ENCODE data around the gene WDR76.
"Not testable (repeated sequence)": the region's sequence is repeated elsewhere in the genome, so short reads cannot be mapped to it uniquely, and the experiment has no call there.

Gene WDR76

GRCh38 chr15:43799945-43800285, 26.9 kb upstream of the WDR76 start, which contains the start of gene SERINC4:
SERINC4 (minus strand) TSS chr15:43800220; CDS start chr15:43799986, 234 bp downstream.
- no peak for TF ChIP-seq CTCF (IDR thresholded peaks at IDR 0.05; ENCODE audit: low read length, missing control alignments)
- DNase-seq (ENCODE audit: low read depth): no peak

GRCh38 chr15:43800286-43801141, 26.3 kb upstream of the WDR76 start, which contains the start of gene HYPK:
HYPK (plus strand) TSS chr15:43800599; CDS start chr15:43800623, 24 bp downstream.
- peak; percentile 89 for DNase-seq (ENCODE audit: low read depth)
- TF ChIP-seq CTCF (IDR thresholded peaks at IDR 0.05; ENCODE audit: low read length, missing control alignments): no peak
- peak within 1 kb of the TSS; percentile 99 for H3K4me3 ChIP-seq (replicated peaks; ENCODE audit: low read depth, low read length)

More at GRCh38 chr15:43799945-43800285, 26.9 kb upstream of the WDR76 start, which contains the start of gene SERINC4:
- H3K4me3 ChIP-seq (replicated peaks; ENCODE audit: low read depth, low read length): peak within 1 kb of the TSS; percentile 99

GRCh38 chr15:43802676-43803075, 24.1 kb upstream of the WDR76 start:
- H3K4me3 ChIP-seq (replicated peaks; ENCODE audit: low read depth, low read length); DNase-seq (ENCODE audit: low read depth): not testable (repeated sequence)

- H3K4me3 ChIP-seq (replicated peaks; ENCODE audit: low read depth, low read length): no peak overlapping the region
- no peak for DNase-seq (ENCODE audit: low read depth)
- no peak for TF ChIP-seq CTCF (IDR thresholded peaks at IDR 0.05; ENCODE audit: low read length, missing control alignments)
Observed at GRCh38 chr15:43808435-43808950, 18.3 kb upstream of the WDR76 start.

- no peak for TF ChIP-seq CTCF (IDR thresholded peaks at IDR 0.05; ENCODE audit: low read length, missing control alignments)
- H3K4me3 ChIP-seq (replicated peaks; ENCODE audit: low read depth, low read length): no peak overlapping the region
- no peak for DNase-seq (ENCODE audit: low read depth)
Observed at GRCh38 chr15:43808960-43809678, 17.7 kb upstream of the WDR76 start.

GRCh38 chr15:43815064-43815463, 11.7 kb upstream of the WDR76 start:
- DNase-seq (ENCODE audit: low read depth): not testable (repeated sequence)

GRCh38 chr15:43821505-43821904, 5.3 kb upstream of the WDR76 start:
- H3K4me3 ChIP-seq (replicated peaks; ENCODE audit: low read depth, low read length): no peak overlapping the region
- no peak for TF ChIP-seq CTCF (IDR thresholded peaks at IDR 0.05; ENCODE audit: low read length, missing control alignments)
- DNase-seq (ENCODE audit: low read depth): no peak

More at GRCh38 chr15:43815064-43815463, 11.7 kb upstream of the WDR76 start:
- H3K4me3 ChIP-seq (replicated peaks; ENCODE audit: low read depth, low read length): not testable (repeated sequence)
